ENCODE measurements around the gene ATP10D.

ATP10D gene

DNA sequence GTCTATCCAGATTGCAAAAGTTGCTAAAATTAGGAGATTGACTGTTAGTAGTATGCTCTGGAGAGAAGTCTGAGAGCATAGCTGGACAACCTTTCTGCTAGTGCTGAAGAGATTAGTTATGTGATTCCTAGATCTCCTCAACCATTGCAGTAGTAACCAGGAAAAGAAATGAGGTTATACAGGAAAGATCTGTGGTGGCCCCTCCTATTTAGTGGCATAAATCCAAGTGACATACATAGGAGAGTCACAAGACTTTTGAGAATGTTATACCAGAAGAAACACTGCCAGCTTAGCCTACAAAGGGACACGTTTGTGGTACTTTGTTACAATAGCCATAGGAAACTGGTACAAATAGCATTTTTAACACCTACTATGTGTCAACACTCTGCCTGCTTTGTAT is 105.2 kb downstream of the ATP10D start:
- no peak for DNase-seq (ENCODE audit: low spot score)

GRCh38 chr4:47597696-47598095 is 112.6 kb downstream of the ATP10D start:
- DNase-seq (ENCODE audit: low spot score): no peak

DNA sequence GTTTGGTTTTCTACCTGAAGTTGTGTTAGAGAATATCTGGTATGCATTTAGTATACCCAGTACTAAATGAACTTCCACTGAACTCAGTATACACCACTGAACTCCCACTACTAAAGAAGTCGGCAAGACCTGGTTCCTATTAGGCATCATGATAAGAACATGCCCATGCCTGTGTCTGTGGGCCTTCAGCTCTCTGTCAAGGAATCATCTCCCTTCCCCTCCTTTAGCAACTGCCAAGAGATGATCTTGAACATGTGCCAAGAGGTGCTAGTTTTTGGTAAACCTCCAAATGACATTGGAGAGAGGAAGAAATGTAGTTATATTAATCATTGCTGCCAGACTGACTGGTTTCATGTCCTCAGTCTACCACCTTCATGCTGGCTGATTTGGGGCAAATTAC is 113.2 kb downstream of the ATP10D start:
- no peak for DNase-seq (ENCODE audit: low spot score)

- no peak for DNase-seq (ENCODE audit: low spot score)
Measured at GRCh38 chr4:47598896-47599295, 113.8 kb downstream of the ATP10D start.

DNA sequence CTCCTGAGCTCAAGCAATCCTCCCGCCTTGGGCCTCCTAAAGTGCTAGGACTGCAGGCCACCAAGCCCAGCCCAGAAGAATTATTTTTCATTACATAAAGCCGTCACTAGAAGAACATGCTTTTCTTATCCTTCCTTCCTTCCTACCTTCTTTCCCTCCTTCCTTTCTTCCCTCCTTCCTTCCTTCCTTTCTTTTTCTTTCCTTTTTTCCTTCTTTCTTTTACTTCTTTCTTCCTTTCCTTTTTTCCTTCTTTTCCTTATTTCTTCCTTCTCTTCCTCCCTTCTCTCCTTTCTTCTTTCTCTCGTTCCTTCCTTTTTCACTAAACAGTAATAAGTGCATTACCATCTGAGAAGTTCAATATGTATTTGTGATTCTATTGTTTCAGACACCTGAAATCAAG is 121.4 kb downstream of the ATP10D start:
- no peak for DNase-seq (ENCODE audit: low spot score)

DNA sequence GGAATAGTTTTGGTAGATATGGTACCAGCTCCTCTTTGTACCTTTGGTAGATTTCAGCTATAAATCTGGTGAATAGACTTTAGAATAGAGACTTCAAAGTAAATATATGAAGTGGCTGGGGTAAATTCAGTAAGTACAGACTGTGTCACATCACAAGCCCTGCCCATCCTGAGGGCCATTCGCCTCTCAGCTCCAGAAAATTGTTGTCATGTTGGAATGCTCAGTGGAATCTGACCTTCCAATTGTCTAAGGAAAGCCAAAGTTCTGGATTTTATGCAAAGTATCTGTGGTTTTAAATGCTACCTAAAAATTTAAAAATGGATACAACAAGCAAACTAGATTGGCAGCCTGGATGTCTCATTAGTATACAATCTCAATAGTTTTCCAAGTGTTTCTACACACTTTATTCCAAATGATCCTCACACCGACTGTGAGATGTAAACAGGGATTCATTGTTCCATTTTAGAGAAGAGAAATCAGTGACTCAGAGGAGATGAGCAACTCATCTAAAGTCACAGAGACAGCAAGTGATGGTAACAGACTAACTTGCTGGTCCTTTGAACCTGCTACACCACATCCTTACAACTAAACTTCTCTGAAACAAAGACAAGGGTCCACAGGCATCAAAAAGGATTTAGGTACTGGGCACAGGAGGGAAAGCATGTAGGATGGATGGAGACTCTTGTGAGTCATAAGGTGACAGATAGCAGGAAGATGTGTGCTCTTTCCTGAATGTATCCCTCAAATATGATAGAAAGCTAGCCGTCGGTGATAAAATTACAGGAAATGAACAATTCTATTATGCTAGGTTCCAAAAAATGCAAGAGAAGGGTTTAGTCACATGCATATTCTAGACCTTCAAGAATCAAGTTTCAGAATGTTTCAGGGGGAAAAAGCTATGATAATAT is 127.3 kb downstream of the ATP10D start:
- DNase-seq (ENCODE audit: low spot score): no peak

DNA sequence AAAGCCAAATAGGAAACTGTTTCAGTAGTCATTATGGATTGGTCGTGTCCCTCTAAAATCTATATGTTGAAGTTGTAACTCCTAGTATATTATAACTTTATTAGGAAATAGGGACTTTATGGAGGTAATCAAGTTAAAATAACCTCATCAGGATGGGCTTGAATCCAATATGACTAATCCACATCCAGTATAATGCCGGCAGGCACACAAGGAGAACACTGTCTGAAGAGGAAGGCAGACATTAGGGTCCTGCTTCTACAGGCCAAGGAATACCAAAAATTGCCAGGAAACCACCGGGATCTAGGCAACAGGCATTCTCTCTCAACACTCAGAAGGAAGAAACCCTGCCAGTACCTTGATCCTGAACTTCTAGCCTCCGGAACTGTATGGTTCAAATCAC is 130.3 kb downstream of the ATP10D start:
- no peak for DNase-seq (ENCODE audit: low spot score)

DNA sequence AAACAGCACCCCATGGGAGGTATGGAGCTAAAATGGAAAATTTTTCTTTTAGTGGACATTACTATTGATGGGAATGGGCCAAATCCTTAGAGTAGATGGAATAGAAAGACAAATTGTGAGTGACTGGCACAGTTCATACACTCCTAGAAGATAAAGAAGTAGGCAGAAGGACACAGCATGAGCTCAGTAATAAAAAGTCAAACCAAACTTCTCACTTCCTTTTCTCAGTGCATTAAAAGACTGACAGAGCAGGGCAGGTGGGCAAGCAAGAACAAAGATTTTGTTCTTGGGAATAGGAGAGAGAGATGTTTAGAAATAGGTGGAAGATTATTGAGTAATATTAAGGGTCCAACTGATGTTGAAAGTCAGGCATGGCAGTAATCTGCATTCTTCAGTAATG is 132.5 kb downstream of the ATP10D start:
- DNase-seq (ENCODE audit: low spot score): no peak

DNA sequence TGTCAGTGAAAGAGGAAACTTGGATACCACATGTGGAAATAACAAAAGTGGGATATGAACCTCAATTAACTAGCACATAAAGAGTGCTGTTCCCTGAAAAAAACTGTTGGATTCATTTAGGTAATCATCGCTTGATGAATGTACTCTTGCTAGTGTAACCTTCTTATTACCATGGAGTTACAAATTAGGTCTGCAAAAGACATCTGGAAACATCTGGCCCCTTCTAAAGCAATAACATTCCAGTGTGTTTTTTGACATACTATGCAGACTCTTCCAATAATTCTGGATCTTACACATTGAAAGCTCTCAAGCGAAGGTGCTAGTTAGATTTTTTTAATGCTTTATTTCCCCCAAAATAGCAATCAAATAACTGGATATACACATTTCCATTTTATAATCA is 134.6 kb downstream of the ATP10D start:
- DNase-seq (ENCODE audit: low spot score): no peak

DNA sequence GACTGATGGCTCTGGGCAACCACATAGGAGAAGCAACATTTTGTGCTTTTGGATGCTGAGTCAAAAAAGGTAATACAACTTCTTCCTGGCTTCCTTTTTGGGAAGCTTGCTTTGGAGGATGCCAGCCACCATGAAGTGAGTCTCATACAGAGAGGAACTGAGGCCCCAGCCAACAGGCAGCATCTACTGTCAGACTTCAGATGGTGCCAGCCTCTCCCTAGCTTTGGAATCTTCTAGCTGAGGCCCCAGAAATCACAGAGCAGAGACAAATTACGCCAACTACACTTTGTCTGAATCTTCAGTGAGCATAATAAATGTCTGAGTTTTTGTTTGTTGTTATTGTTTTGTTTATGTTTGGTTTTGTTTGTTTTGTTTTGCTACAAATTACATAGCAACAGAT is 136.1 kb downstream of the ATP10D start:
- DNase-seq (ENCODE audit: low spot score): no peak

DNA sequence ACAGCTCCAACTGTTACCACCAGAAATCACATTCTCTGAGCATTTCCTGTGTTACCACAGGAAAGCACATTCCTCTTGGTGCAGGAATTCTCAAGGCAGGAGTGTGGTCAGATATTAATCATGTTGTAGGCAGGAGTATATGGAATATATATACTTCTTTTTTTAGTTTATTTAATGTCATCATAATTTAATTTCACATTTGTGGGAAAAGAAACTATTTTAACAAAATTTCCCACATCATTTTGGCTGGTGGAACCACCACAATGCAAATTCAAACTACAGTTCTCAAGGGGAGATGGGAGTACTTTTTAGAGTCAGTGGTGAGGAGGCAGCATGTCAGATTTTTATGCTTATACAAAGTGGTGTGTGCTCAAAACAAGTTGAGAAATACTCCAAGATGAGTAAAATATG is 139.0 kb downstream of the ATP10D start:
- DNase-seq (ENCODE audit: low spot score): no peak

DNA sequence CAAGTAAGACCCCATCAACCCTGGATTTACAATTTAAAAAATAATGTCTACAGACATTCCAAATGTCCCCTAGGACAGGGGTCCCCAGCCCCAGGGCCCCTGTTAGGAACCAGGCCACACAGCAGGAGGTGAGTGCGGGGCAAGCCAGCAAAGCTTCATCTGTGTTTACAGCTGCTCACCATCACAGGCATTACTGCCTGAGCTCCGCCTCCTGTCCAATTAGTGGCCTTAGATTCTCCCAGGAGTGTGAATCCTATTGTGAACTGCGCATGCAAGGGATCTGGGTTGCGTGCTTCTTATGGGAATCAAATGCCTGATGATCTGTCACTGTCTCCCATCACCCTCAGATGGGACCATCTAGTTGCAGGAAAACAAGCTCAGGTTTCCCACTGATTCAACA is 146.1 kb downstream of the ATP10D start:
- DNase-seq (ENCODE audit: low spot score): no peak

GRCh38 chr4:47639531-47639930 is 154.5 kb downstream of the ATP10D start:
- DNase-seq (ENCODE audit: low spot score): no peak

GRCh38 chr4:47640911-47641310 is 155.8 kb downstream of the ATP10D start:
- DNase-seq (ENCODE audit: low spot score): no peak

- no peak for DNase-seq (ENCODE audit: low spot score)
Measured at GRCh38 chr4:47641755-47642154, 156.7 kb downstream of the ATP10D start.

DNA sequence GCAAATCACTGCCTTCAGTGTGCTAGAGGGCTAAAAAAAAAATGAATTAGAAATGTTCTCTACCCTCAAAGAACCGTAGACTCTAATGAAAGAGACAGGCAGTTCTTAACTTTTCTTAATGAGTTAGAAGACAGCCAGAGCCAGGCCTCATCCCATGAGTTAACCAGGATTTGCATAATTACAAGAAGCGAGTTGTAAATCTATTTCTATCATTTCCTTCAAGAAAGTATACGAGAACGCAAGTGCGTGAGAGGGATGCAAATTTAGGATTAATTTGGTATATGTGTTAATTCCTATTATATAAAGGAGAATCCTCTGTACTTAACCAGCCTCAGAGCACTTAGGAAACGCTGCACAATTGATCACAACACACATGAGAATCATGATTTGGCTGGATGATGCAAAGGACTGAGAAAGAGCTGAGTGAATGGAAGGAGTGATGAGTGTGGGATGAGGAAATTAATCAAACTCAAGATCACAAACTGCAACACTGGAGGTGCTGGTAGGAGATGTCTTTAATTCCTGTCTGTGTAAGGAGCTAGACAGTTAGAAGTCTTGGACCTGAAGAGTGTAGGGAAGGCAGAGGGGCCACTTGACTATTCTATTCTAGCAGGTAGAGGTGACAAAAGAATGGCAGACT is 157.2 kb downstream of the ATP10D start:
- no peak for DNase-seq (ENCODE audit: low spot score)
